Airway epithelial cell (primary cell): ENCODE measurements around the gene SCRT2. TPM values are rescaled to one million over a fixed set of nuclear protein-coding genes. Genes with fewer than 3 reads are reported as not detected.

Experiments
- total RNA-seq: library from RNA; depleted of rRNA; stranded (reverse); fragments of >200 nt; gene quantifications from 2 replicates; pipeline ENCODE4 v1.2.3, GENCODE V29; 2015

The SCRT2 gene
- total RNA-seq = not detected in 2 replicates

GRCh38 chr20:675453-676314, at the start of gene SCRT2:
Gene SCRT2, minus strand, starts transcription at chr20:675802. Its CDS starts 201 bp downstream, at chr20:675601.

GRCh38 chr20:653110-653589, 22.5 kb downstream of the SCRT2 start, which contains the start of gene SRXN1:
Gene SRXN1, minus strand, starts transcription at chr20:653200. Its CDS starts 15 bp downstream, at chr20:653185.

Other genes starting within 250 kb of the SCRT2 start
- 14.0 and 17.1 TPM in 2 replicates for gene TBC1D20, start 213.3 kb downstream of the SCRT2 start, total RNA-seq
- gene CSNK2A1, start 132.0 kb downstream of the SCRT2 start, total RNA-seq = 90.5 and 109 TPM in 2 replicates
- not detected in 2 replicates for gene TCF15, start 65.5 kb downstream of the SCRT2 start, total RNA-seq
- gene SRXN1, start 22.6 kb downstream of the SCRT2 start, total RNA-seq = 63.5 and 75.2 TPM in 2 replicates
- 0.42 and 0.71 TPM in 2 replicates for gene SLC52A3, start 92.7 kb upstream of the SCRT2 start, total RNA-seq
- 29.8 and 31.1 TPM in 2 replicates for gene FAM110A, start 157.9 kb upstream of the SCRT2 start, total RNA-seq
- gene ANGPT4, start 240.5 kb upstream of the SCRT2 start, total RNA-seq = not detected in 2 replicates